AG04449 (cell line): ENCODE data around the gene CDC42SE2.

Experiments
- CTCF ChIA-PET: fragments of 350-600 bp; formaldehyde crosslinking; extraction: SDS; loops from one replicate; lab custom pipeline; 2021; ENCODE audit warnings: antibody characterized with exemption; lab: Yijun Ruan, JAX
- POLR2A ChIA-PET: fragments of 400-600, 350-600 bp; formaldehyde crosslinking; extraction: SDS; loops from one replicate; lab custom pipeline; 2020; ENCODE audit warnings: antibody characterized with exemption, inconsistent platforms; lab: Yijun Ruan, JAX
- DNase-seq: peaks from one replicate; pipeline ENCODE4 v3.0.0-alpha.2; 2010; ENCODE audit warnings: low read depth, low spot score
- H3K4me3 ChIP-seq: 2 replicates; pipeline ENCODE4 v1.5.1; 2011; ENCODE audit warnings: low read depth, mild to moderate bottlenecking, control low read depth, low read length
- TF ChIP-seq, protein P1 (sequence below): IDR thresholded peaks from one replicate; pipeline ENCODE4 v1.5.1; 2011; ENCODE audit warnings: mild to moderate bottlenecking, moderate library complexity, low read length, control low read depth, inconsistent platforms; ENCODE audit not compliant: insufficient read depth; ENCODE audit errors: missing control alignments

The CDC42SE2 gene

DNA sequence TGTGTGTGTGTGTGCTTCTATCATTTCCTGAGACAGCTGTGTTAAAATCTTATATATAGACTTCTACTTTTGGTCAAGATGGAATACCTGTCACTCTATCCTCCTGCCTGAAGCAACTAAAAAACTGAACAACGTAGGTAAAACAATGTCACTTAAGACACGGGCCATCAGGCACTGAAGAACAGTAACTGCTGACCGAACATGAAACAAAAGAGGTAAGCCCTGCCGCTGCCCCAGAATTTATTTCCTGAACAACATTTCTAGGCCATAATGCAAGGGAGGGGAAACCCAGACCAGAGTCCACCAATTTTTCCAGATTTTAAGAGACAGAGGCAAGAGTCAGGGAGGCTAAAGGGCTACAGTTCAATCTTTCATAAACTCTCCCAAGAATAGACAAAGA is 156.0 kb downstream of the CDC42SE2 start:
- H3K4me3 ChIP-seq, result no peak overlapping the region
- DNase-seq, result no peak
- TF ChIP-seq, protein P1, sequence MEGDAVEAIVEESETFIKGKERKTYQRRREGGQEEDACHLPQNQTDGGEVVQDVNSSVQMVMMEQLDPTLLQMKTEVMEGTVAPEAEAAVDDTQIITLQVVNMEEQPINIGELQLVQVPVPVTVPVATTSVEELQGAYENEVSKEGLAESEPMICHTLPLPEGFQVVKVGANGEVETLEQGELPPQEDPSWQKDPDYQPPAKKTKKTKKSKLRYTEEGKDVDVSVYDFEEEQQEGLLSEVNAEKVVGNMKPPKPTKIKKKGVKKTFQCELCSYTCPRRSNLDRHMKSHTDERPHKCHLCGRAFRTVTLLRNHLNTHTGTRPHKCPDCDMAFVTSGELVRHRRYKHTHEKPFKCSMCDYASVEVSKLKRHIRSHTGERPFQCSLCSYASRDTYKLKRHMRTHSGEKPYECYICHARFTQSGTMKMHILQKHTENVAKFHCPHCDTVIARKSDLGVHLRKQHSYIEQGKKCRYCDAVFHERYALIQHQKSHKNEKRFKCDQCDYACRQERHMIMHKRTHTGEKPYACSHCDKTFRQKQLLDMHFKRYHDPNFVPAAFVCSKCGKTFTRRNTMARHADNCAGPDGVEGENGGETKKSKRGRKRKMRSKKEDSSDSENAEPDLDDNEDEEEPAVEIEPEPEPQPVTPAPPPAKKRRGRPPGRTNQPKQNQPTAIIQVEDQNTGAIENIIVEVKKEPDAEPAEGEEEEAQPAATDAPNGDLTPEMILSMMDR, result no peak
- CTCF ChIA-PET, result interaction anchor here (0.7 to 1.9 kb wide), 4 partner anchors 9 to 590 kb away, joined by 4 to 6 read pairs (median 4); no protein-coding TSS in a partner anchor
- POLR2A ChIA-PET, result no interaction called here

GRCh38 chr5:131423056-131423455 is 159.2 kb downstream of the CDC42SE2 start:
- no peak for DNase-seq
- CTCF ChIA-PET, result interaction anchor here (0.9 to 3.5 kb wide), 15 partner anchors 9 to 642 kb away, joined by 3 to 27 read pairs (median 5); partner anchors contain the start of gene ACSL6
- TF ChIP-seq, protein P1, result peak; percentile 49

GRCh38 chr5:131426011-131426410 is 162.2 kb downstream of the CDC42SE2 start:
- POLR2A ChIA-PET, result no interaction called here
- CTCF ChIA-PET, result no interaction called here

More at GRCh38 chr5:131423056-131423455, 159.2 kb downstream of the CDC42SE2 start:
- POLR2A ChIA-PET, result no interaction called here
- no peak overlapping the region for H3K4me3 ChIP-seq

GRCh38 chr5:131430794-131431193 is 166.9 kb downstream of the CDC42SE2 start:
- ChIA-PET CTCF (interaction anchor here (0.8 kb wide), 1 partner anchor 9 kb away, joined by 3 read pairs; no protein-coding TSS in a partner anchor), POLR2A (no interaction called here)
- TF ChIP-seq, protein P1, result no peak
- no peak for DNase-seq
- no peak overlapping the region for H3K4me3 ChIP-seq

More at GRCh38 chr5:131426011-131426410, 162.2 kb downstream of the CDC42SE2 start:
- TF ChIP-seq, protein P1, result no peak
- no peak for DNase-seq
- H3K4me3 ChIP-seq, result no peak overlapping the region

DNA sequence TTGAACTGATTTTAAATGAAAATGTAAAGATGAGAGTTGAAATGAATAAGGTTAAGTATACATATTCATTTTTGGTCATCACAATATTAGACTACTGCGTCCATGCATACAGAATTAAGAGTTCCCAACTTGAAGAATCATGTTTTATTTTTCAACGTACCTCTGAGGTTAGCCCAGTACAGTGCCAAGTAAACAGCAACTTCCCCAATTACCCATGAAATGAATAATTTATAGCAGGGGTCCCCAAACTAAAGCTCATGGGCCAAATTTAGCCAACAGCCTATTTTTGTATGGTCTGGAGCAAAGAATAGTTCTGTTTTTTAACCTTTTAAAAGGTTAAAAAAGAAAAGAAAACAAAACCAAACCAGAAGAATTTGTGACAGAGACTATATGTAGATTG is 167.9 kb downstream of the CDC42SE2 start:
- TF ChIP-seq, protein P1, result no peak
- POLR2A ChIA-PET, result no interaction called here
- CTCF ChIA-PET, result no interaction called here
- H3K4me3 ChIP-seq, result no peak overlapping the region
- DNase-seq, result no peak

DNA sequence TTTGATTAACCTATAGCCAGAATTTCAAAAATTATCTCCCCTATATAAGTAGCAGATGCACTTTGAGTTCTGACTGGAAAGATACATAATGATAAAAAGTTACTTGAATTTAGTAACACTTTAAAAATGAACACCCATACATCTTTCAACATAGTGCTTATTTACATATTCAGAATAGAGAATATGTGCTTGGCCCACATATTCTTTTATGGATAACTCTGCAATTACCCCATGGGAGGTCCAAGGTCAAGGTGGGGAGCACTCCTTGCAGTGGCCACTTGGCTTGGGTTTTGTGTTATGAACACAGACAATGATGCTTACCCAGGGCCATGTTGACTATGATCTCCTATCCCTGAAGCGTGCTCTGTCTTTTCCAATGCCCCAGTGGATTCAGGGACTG is 169.3 kb downstream of the CDC42SE2 start:
- POLR2A ChIA-PET, result no interaction called here
- TF ChIP-seq, protein P1, result no peak
- no peak overlapping the region for H3K4me3 ChIP-seq
- no peak for DNase-seq
- CTCF ChIA-PET, result no interaction called here
